ENCODE measurements around the gene HTT. TPM values are rescaled to one million over a fixed set of nuclear protein-coding genes. Genes with fewer than 3 reads are reported as not detected.

The HTT gene
- total RNA-seq, 1 experiment from 2014 or later: 64.4 TPM

DNA sequence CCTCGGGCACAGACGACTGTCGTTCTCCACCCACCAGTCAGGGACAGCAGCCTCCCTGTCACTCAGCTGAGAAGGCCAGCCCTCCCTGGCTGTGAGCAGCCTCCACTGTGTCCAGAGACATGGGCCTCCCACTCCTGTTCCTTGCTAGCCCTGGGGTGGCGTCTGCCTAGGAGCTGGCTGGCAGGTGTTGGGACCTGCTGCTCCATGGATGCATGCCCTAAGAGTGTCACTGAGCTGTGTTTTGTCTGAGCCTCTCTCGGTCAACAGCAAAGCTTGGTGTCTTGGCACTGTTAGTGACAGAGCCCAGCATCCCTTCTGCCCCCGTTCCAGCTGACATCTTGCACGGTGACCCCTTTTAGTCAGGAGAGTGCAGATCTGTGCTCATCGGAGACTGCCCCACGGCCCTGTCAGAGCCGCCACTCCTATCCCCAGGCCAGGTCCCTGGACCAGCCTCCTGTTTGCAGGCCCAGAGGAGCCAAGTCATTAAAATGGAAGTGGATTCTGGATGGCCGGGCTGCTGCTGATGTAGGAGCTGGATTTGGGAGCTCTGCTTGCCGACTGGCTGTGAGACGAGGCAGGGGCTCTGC lies 166.5 kb downstream of the HTT start:
- no CpG with 5 or more reads among the region's 13 CpGs for WGBS (ENCODE audit: extremely low coverage, insufficient read length, low lambda C conversion rate)
- no peaks in the 10 kb centered on the region; the same call in 1 of the 2 replicates for H3K27me3 ChIP-seq (ENCODE audit: insufficient read depth, low read length)
- H3K27me3 Mint-ChIP-seq (ENCODE audit: low read depth): peaks cover 48% of the 10 kb centered on the region
- H4K20me1 ChIP-seq (ENCODE audit: control insufficient read depth, insufficient read depth, insufficient read length): no peaks in the 10 kb centered on the region
- H3K14ac ChIP-seq (ENCODE audit: insufficient read depth, low read length): no peak overlapping the region
- H3K9ac ChIP-seq (ENCODE audit: extremely low read depth, insufficient read length, low read length): no peak overlapping the region
- no peak overlapping the region for H3K27ac ChIP-seq (ENCODE audit: insufficient read length, low read depth, low read length)
- no peak overlapping the region for H2BK15ac ChIP-seq (ENCODE audit: low read depth, low read length)
- no peak overlapping the region for H3K23ac ChIP-seq (ENCODE audit: insufficient read length, low read depth, low read length)
- H3K9me3 ChIP-seq (ENCODE audit: control insufficient read depth, low read depth, low read length): no peaks in the 10 kb centered on the region
- no peak overlapping the region for H2BK5ac ChIP-seq (ENCODE audit: insufficient read length, low read length)
- H3K4me3 Mint-ChIP-seq: no peak overlapping the region
- H3K4me1 Mint-ChIP-seq: peaks cover 22 to 62% of the 10 kb centered on the region in 2 experiments
- H3K36me3 Mint-ChIP-seq (ENCODE audit: insufficient read depth in 1 of 3, low read depth in 3 of 3): peaks cover 31 to 49% (median 37%) of the 10 kb centered on the region in 3 experiments
- no peak overlapping the region for H3K18ac ChIP-seq (ENCODE audit: insufficient read length, low read depth, low read length)
- H3K23me2 ChIP-seq (ENCODE audit: insufficient read length, low read depth, low read length, poor library complexity, severe bottlenecking): no peaks in the 10 kb centered on the region
- 0 out of 7 replicates have a peak overlapping the region, but pooled peaks of 1 of the 3 experiments have one; percentile 59 for H3K27ac Mint-ChIP-seq
- H3K4ac ChIP-seq (ENCODE audit: low read depth, low read length): no peak overlapping the region
- no peak overlapping the region for H2AFZ ChIP-seq (ENCODE audit: low read length)
- H3K79me1 ChIP-seq (ENCODE audit: insufficient read depth, low read depth, low read length, poor library complexity, severe bottlenecking): no peaks in the 10 kb centered on the region
- H3K4me2 ChIP-seq (ENCODE audit: insufficient read depth, insufficient read length, low read length): no peak overlapping the region
- H2BK120ac ChIP-seq (ENCODE audit: low read depth, low read length, poor library complexity, severe bottlenecking): no peak overlapping the region
- H2BK20ac ChIP-seq (ENCODE audit: low read depth, low read length, poor library complexity, severe bottlenecking): no peak overlapping the region
- DNase-seq: no peak
- H3T11ph ChIP-seq (ENCODE audit: low read length): no peak overlapping the region
- H3K4me1 ChIP-seq (ENCODE audit: insufficient read depth, low read length): peaks cover 3% of the 10 kb centered on the region; the same call in 1 of the 2 replicates
- TF ChIP-seq, protein P1, sequence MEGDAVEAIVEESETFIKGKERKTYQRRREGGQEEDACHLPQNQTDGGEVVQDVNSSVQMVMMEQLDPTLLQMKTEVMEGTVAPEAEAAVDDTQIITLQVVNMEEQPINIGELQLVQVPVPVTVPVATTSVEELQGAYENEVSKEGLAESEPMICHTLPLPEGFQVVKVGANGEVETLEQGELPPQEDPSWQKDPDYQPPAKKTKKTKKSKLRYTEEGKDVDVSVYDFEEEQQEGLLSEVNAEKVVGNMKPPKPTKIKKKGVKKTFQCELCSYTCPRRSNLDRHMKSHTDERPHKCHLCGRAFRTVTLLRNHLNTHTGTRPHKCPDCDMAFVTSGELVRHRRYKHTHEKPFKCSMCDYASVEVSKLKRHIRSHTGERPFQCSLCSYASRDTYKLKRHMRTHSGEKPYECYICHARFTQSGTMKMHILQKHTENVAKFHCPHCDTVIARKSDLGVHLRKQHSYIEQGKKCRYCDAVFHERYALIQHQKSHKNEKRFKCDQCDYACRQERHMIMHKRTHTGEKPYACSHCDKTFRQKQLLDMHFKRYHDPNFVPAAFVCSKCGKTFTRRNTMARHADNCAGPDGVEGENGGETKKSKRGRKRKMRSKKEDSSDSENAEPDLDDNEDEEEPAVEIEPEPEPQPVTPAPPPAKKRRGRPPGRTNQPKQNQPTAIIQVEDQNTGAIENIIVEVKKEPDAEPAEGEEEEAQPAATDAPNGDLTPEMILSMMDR (conservative IDR thresholded peaks at IDR 0.05): no peak
- no peaks in the 10 kb centered on the region; a peak in 1 of 5 replicates for H3K9me3 Mint-ChIP-seq
- no peak overlapping the region for H4K8ac ChIP-seq (replicated peaks; ENCODE audit: insufficient read length, low read depth, low read length)
- no peak overlapping the region for H2BK12ac ChIP-seq (ENCODE audit: insufficient read length, low read depth, low read length)
- no peak overlapping the region for H2AK5ac ChIP-seq (ENCODE audit: insufficient read length, low read length)
- H4K5ac ChIP-seq (ENCODE audit: insufficient read length, low read depth, low read length): no peak overlapping the region
- H3K56ac ChIP-seq (ENCODE audit: insufficient read length, low read depth, low read length): no peak overlapping the region
- H3K79me2 ChIP-seq (ENCODE audit: insufficient read depth, low read length): no peaks in the 10 kb centered on the region
- H4K91ac ChIP-seq (ENCODE audit: insufficient read length, low read depth, low read length): no peak overlapping the region
